GM12878 (cell line): ENCODE measurements around the gene BPGM. TPM values are rescaled to one million over a fixed set of nuclear protein-coding genes. Genes with fewer than 3 reads are reported as not detected.

Experiments
- ATAC-seq: fragments of 200-7000 bp; cut with Tn5 transposase; 3 replicates; pipeline ENCODE4 v1.9.1; 2020; ENCODE audit warnings: mild to moderate bottlenecking, moderate library complexity
- BruUV-seq: library from RNA; stranded (reverse); fragments of 400-500 nt; replicated peaks from 2 replicates; lab custom pipeline; 2021; lab: Mats Ljungman, UMichigan
- CTCF ChIA-PET: fragments of 300-600 bp; sonication (Branson Sonifier 250); formaldehyde crosslinking; extraction: SDS; loops from one replicate; lab custom pipeline; 2021; ENCODE audit warnings: inconsistent platforms; lab: Yijun Ruan, JAX
- POLR2A ChIA-PET: fragments of 350-600 bp; formaldehyde crosslinking; extraction: SDS; loops from one replicate; lab custom pipeline; 2021; ENCODE audit warnings: inconsistent platforms; lab: Charles Lee
- RAD21 ChIA-PET: fragments of 300-600 bp; sonication (Branson Sonifier 250); formaldehyde crosslinking; loops from one replicate; lab custom pipeline; 2023; ENCODE audit warnings: antibody characterized with exemption; ENCODE audit not compliant: unreplicated experiment; lab: Charles Lee
- SMC1A ChIA-PET: fragments of 300-600 bp; sonication (Branson Sonifier 250); formaldehyde crosslinking; loops from one replicate; lab custom pipeline; 2023; ENCODE audit not compliant: unreplicated experiment, uncharacterized antibody; lab: Charles Lee
- DNase-seq: peaks from one replicate; pipeline ENCODE4 v3.0.0-alpha.2; 2011; ENCODE audit warnings: low read depth, low spot score
- FAIRE-seq: peaks from 3 replicates; lab custom pipeline; 2011; peaks lifted over from hg19 to GRCh38; lab: Jason Lieb, UNC
- H2AFZ ChIP-seq: 2 replicates; pipeline ENCODE4 v1.6.0; 2011; ENCODE audit warnings: low read depth, low read length, control low read depth; ENCODE audit not compliant: control insufficient read depth
- H3K27ac ChIP-seq: 2 replicates; pipeline ENCODE4 v1.5.1; 2011; ENCODE audit warnings: control low read depth; ENCODE audit not compliant: control insufficient read depth, insufficient read depth
- H3K27me3 ChIP-seq, 2 experiments: replicated peaks in 1 of 2; 2 replicates each; pipeline versions ENCODE4 v1.6.0 to v1.6.1; 2011; ENCODE audit warnings: low read length in 1 of 2; ENCODE audit not compliant: control insufficient read depth in 2 of 2, insufficient read depth in 2 of 2
- H3K36me3 ChIP-seq, 2 experiments: 2 replicates each; pipeline ENCODE4 v1.5.1; 2011; ENCODE audit warnings: low read length in 1 of 2; ENCODE audit not compliant: control insufficient read depth in 2 of 2, insufficient read depth in 2 of 2
- H3K4me1 ChIP-seq: 2 replicates; pipeline ENCODE4 v1.6.1; 2011; ENCODE audit warnings: mild to moderate bottlenecking, low read length, moderate library complexity, mixed read lengths; ENCODE audit not compliant: control insufficient read depth, insufficient read depth
- H3K4me2 ChIP-seq: 2 replicates; pipeline ENCODE4 v1.6.0; 2011; ENCODE audit warnings: control low read depth; ENCODE audit not compliant: control insufficient read depth, insufficient read depth
- H3K4me3 ChIP-seq: fragments of 200-600 bp; sonication (generic); 2 replicates; pipeline ENCODE4 v1.5.1; 2016
- H3K79me2 ChIP-seq: 2 replicates; pipeline ENCODE4 v1.6.0; 2011; ENCODE audit warnings: low read length; ENCODE audit not compliant: control insufficient read depth, insufficient read depth
- H3K9ac ChIP-seq: 2 replicates; pipeline ENCODE4 v1.8.0; 2011; ENCODE audit warnings: low read length, control low read depth, mixed read lengths; ENCODE audit not compliant: control insufficient read depth, insufficient read depth
- H3K9me3 ChIP-seq: replicated peaks from 3 replicates; pipeline ENCODE4 v1.5.1; 2011; ENCODE audit warnings: mild to moderate bottlenecking, low read length; ENCODE audit not compliant: control insufficient read depth, insufficient read depth
- H4K20me1 ChIP-seq: 2 replicates; pipeline ENCODE4 v1.6.0; 2011; ENCODE audit not compliant: control insufficient read depth, insufficient read depth
- GABPA ChIP-seq: IDR thresholded peaks from 2 replicates; pipeline ENCODE4 v1.6.1; 2014; ENCODE audit warnings: antibody characterized with exemption, low read depth, mild to moderate bottlenecking, inconsistent platforms
- MTA3 ChIP-seq: IDR thresholded peaks from 2 replicates; pipeline ENCODE4 v1.6.1; 2012; ENCODE audit warnings: low read length, inconsistent platforms, borderline replicate concordance
- POLR2AphosphoS2 ChIP-seq: IDR thresholded peaks from 2 replicates; pipeline ENCODE4 v1.6.1; 2011; ENCODE audit warnings: low read depth, mild to moderate bottlenecking, low read length, improper control_type of control experiment, moderate library complexity
- POLR2AphosphoS5 ChIP-seq: IDR thresholded peaks from 2 replicates; pipeline ENCODE4 v1.6.1; 2011; ENCODE audit warnings: mild to moderate bottlenecking, low read length, inconsistent platforms
- SUZ12 ChIP-seq: fragments of 200-600 bp; sonication (generic); IDR thresholded peaks from one replicate; pipeline ENCODE4 v1.6.1; 2018; ENCODE audit warnings: antibody characterized with exemption, mild to moderate bottlenecking; ENCODE audit not compliant: unreplicated experiment
- TCF3 ChIP-seq: IDR thresholded peaks from 2 replicates; pipeline ENCODE4 v1.6.1; 2012; ENCODE audit warnings: low read depth, mild to moderate bottlenecking, low read length, borderline replicate concordance; ENCODE audit not compliant: insufficient read depth
- TCF7 ChIP-seq: IDR thresholded peaks from 2 replicates; pipeline ENCODE4 v1.6.1; 2014; ENCODE audit warnings: antibody characterized with exemption, borderline replicate concordance
- WGBS: methylation state at CpG from one replicate; pipeline ENCODE4 v1.1.6; 2016; ENCODE audit warnings: low lambda C conversion rate; ENCODE audit not compliant: insufficient replicate concordance, insufficient coverage; ENCODE audit errors: missing lambda C conversion rate; 5-methylcytosine and 5-hydroxymethylcytosine counted together
- in situ Hi-C: fragments of 300-500 bp; cut with MboI; formaldehyde crosslinking; loops from 9 replicates; pipeline ENCODE4 v1.14.3; 2018; ENCODE audit warnings: mixed read lengths
- intact Hi-C: fragments of 100-400 bp; cut with micrococcal nuclease; formaldehyde crosslinking; loops from one replicate; pipeline ENCODE4 v1.14.2; 2022; ENCODE audit not compliant: unreplicated experiment
- polyA plus RNA-seq, 11 experiments: library from polyadenylated mRNA; depleted of rRNA in 4 of 11; unstranded in 6 of 11; stranded (reverse) in 5 of 11; fragments of >200 nt; fragmentation: Nextera tagmentation in 4 of 11; fragmentation: Illumina TruSeq in 1 of 11; extraction: Ambion mirVana in 4 of 11; extraction: Trizol in 1 of 11; gene quantifications; 1 replicate in 1 of 11; 2 replicates in 10 of 11; pipeline versions ENCODE4 v1.2.1 to v1.2.3, GENCODE V29; 2011 to 2016; ENCODE audit warnings: inconsistent platforms in 2 of 11, missing spikeins in 2 of 11, low read depth in 1 of 11
- total RNA-seq, 4 experiments: library from RNA; depleted of rRNA in 3 of 4; stranded (reverse); fragments of >200 nt in 3 of 4; fragmentation: Illumina TruSeq in 1 of 4; extraction: Trizol in 1 of 4; gene quantifications; 2 replicates each; pipeline versions ENCODE4 v1.2.1 to v1.2.3, GENCODE V29; 2013 to 2021
- TF ChIP-seq, protein P1 (sequence below): fragments of 450-650 bp; conservative IDR thresholded peaks from 2 replicates; pipeline ENCODE4 v1.6.1; 2017; ENCODE audit warnings: mild to moderate bottlenecking, moderate library complexity

BPGM gene
- total and polyA plus RNA-seq, 10 of the 15 experiments (the other 5 are each of a cell fraction or from before 2014, with no cell fraction given), result 9.0 to 20.1 (median 15.2) TPM

DNA sequence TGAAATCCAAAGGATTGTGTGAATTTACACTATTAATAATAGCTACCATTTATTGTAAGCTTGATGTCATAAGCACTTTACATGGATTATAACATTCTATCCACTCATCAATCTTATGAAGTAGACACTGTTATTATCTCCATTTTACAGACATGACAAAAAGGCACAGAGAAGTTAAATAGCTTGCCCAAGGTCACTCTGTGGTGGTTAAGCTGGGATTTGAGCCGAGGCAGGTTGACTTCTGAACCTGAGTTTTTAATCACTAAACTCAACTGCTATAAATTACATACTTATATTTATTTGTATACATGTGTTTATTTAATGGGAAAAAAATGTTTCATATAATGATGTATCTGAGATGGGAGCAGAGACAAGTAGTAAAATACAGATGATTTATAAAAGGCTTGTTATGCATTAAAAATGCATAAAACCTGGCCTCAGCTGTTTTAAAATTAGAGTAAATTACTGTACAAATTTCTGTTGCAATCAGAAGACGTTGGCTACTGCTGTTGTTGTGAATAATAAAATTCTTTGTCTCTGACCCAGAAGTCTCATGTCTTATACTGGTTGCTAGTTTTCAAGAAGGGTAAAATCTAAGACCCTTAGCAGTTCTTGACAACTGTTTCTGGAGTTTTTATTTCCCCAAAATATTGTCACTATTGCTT lies 71.7 kb downstream of the BPGM start:
- FAIRE-seq, result no peak
- 0% methylated on average over 2 of the region's 2 CpGs for WGBS
- no peak overlapping the region for H3K27ac ChIP-seq
- no peaks in the 10 kb centered on the region for H3K79me2 ChIP-seq
- no peaks in the 10 kb centered on the region for H3K9me3 ChIP-seq
- BruUV-seq, result no TSS peak
- ChIA-PET SMC1A (interaction anchor here (0.9 to 1.8 kb wide), 6 partner anchors 17 to 223 kb away, joined by 3 to 5 read pairs (median 3); no protein-coding TSS in a partner anchor), CTCF (interaction anchor here (0.9 to 1.9 kb wide), 3 partner anchors 28 to 226 kb away, joined by 3 to 4 read pairs (median 3); no protein-coding TSS in a partner anchor), RAD21 (no interaction called here), POLR2A (no interaction called here)
- intact Hi-C loops (no loop called here), in situ Hi-C loops (no loop called here)
- TF ChIP-seq POLR2AphosphoS5 (no peak), GABPA (no peak), SUZ12 (no peak), TCF7 (no peak)
- H3K4me2 ChIP-seq, result no peak overlapping the region
- no peak overlapping the region for H2AFZ ChIP-seq
- ATAC-seq, result no peak
- no peaks in the 10 kb centered on the region for H3K36me3 ChIP-seq
- DNase-seq, result no peak
- no peak overlapping the region for H3K4me3 ChIP-seq
- H3K27me3 ChIP-seq, result 0 out of 4 replicates have a peak, but pooled peaks cover 0 to 3% of the 10 kb centered on the region in 2 experiments
- H3K9ac ChIP-seq, result no peak overlapping the region
- no peaks in the 10 kb centered on the region for H3K4me1 ChIP-seq
- no peaks in the 10 kb centered on the region for H4K20me1 ChIP-seq

DNA sequence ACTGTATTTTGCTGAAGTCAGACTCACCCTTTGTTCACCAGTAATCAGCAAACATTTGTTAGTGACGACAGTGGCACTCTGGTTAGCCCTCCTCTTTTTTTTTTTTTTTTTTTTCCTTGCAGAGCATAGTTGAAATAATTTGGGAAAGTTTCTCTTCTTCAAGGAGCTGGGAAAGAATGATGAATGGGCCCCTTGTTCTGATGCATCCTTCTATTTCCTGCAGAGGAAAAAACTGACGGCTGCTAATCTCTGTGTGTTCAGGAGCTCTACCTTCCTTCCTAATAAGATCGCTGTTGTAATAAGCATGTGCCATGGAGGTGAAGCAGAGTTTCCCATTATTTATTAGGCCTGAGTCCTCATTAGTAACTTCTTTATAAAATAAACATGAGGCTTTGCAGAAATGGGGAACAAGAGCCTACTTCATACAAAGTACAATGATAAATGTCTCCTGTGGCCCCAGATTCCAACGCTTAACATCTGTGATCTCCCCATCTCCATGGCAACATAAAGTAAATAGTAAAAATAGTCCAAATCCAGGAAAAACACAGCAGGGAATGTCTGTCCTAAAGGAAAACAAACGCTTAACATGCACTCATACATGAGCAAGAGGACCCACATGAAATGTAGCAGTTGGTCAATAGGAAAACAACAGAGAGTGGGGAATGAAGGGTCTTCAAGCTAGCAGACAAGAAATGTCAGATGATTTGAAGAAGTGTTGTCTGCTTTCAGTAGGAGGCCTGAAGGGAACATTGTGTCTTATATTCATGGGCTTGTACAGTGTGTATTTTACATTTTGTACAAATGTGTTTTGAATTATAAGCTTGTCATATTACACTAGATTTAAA lies 73.7 kb downstream of the BPGM start:
- BruUV-seq, result no TSS peak
- Histone ChIP-seq H4K20me1 (no peaks in the 10 kb centered on the region), H3K27ac (no peak overlapping the region), H3K4me3 (no peak overlapping the region), H3K79me2 (no peaks in the 10 kb centered on the region), H3K4me2 (no peak overlapping the region), H3K4me1 (no peaks in the 10 kb centered on the region), H3K27me3 (no peaks in the 10 kb centered on the region), H3K36me3 (no peaks in the 10 kb centered on the region), H2AFZ (no peak overlapping the region), H3K9me3 (no peaks in the 10 kb centered on the region), H3K9ac (no peak overlapping the region)
- SMC1A ChIA-PET, result interaction anchor here (0.6 to 1.8 kb wide), 5 partner anchors 12 to 584 kb away, joined by 3 to 4 read pairs (median 3); no protein-coding TSS in a partner anchor
- no peak for DNase-seq
- CTCF ChIA-PET, result interaction anchor here (1.1 to 1.5 kb wide), 2 partner anchors 19 to 90 kb away, joined by 3 read pairs; no protein-coding TSS in a partner anchor
- in situ Hi-C loops, result no loop called here
- POLR2A ChIA-PET, result no interaction called here
- FAIRE-seq, result no peak
- RAD21 ChIA-PET, result interaction anchor here (0.7 to 1.5 kb wide), 2 partner anchors 19 to 222 kb away, joined by 3 read pairs; no protein-coding TSS in a partner anchor
- intact Hi-C loops, result no loop called here
- 38% methylated on average over 5 of the region's 5 CpGs for WGBS
- TF ChIP-seq POLR2AphosphoS2, result no peak
- TF ChIP-seq MTA3, result no peak
- no peak for TF ChIP-seq TCF3
- TF ChIP-seq, protein P1, sequence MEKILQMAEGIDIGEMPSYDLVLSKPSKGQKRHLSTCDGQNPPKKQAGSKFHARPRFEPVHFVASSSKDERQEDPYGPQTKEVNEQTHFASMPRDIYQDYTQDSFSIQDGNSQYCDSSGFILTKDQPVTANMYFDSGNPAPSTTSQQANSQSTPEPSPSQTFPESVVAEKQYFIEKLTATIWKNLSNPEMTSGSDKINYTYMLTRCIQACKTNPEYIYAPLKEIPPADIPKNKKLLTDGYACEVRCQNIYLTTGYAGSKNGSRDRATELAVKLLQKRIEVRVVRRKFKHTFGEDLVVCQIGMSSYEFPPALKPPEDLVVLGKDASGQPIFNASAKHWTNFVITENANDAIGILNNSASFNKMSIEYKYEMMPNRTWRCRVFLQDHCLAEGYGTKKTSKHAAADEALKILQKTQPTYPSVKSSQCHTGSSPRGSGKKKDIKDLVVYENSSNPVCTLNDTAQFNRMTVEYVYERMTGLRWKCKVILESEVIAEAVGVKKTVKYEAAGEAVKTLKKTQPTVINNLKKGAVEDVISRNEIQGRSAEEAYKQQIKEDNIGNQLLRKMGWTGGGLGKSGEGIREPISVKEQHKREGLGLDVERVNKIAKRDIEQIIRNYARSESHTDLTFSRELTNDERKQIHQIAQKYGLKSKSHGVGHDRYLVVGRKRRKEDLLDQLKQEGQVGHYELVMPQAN, result no peak
- no peak for ATAC-seq
